PC-3 (cell line): Measurements from ENCODE around the gene SEPTIN12. TPM values are rescaled to one million over a fixed set of nuclear protein-coding genes. Genes with fewer than 3 reads are reported as not detected.

Experiments used
- ATAC-seq: fragments of 200-7000 bp; cut with Tn5 transposase; 2 replicates; pipeline ENCODE4 v1.9.1; 2020; ENCODE audit warnings: mild to moderate bottlenecking, moderate library complexity
- BruUV-seq: library from RNA; stranded (reverse); fragments of 400-500 nt; replicated peaks from 2 replicates; lab custom pipeline; 2021; lab: Mats Ljungman, UMichigan
- CTCF ChIA-PET: fragments of 300-600 bp; sonication (Branson Sonifier 250); formaldehyde crosslinking; loops from one replicate; lab custom pipeline; 2022; ENCODE audit warnings: antibody characterized with exemption; lab: Charles Lee
- POLR2A ChIA-PET: fragments of 300-600 bp; sonication (Branson Sonifier 250); formaldehyde crosslinking; loops from one replicate; lab custom pipeline; 2022; ENCODE audit warnings: antibody characterized with exemption; ENCODE audit not compliant: unreplicated experiment; lab: Charles Lee
- DNase-seq: peaks from one replicate; pipeline ENCODE4 v3.0.0-alpha.2; 2015
- H2AFZ ChIP-seq: fragments of 300-600 bp; sonication (generic); 2 replicates; pipeline ENCODE4 v1.6.0; 2016; ENCODE audit warnings: antibody characterized with exemption, low read length
- H3F3A ChIP-seq: fragments of 300-600 bp; sonication (generic); one replicate; pipeline ENCODE4 v1.6.0; 2017; ENCODE audit warnings: antibody characterized with exemption, low read length, control low read depth, mild to moderate bottlenecking; ENCODE audit not compliant: unreplicated experiment
- H3K27ac ChIP-seq: fragments of 300-600 bp; sonication (generic); 2 replicates; pipeline ENCODE4 v1.5.1; 2016; ENCODE audit warnings: mild to moderate bottlenecking, low read length
- H3K27me3 ChIP-seq: fragments of 300-600 bp; sonication (generic); 2 replicates; pipeline ENCODE4 v1.6.1; 2016; ENCODE audit warnings: low read length, mixed read lengths
- H3K36me3 ChIP-seq: fragments of 300-600 bp; sonication (generic); 2 replicates; pipeline ENCODE4 v1.6.1; 2016; ENCODE audit warnings: low read depth, mixed run types, low read length, mixed read lengths
- H3K4me1 ChIP-seq: fragments of 300-600 bp; sonication (generic); 2 replicates; pipeline ENCODE4 v1.5.1; 2016; ENCODE audit warnings: low read length; ENCODE audit not compliant: insufficient read depth
- H3K4me2 ChIP-seq: fragments of 300-600 bp; sonication (generic); 2 replicates; pipeline ENCODE4 v1.6.0; 2016; ENCODE audit warnings: low read length
- H3K4me3 ChIP-seq: fragments of 300-600 bp; sonication (generic); 2 replicates; pipeline ENCODE4 v1.5.1; 2016; ENCODE audit warnings: mild to moderate bottlenecking, low read length, mixed read lengths
- H3K79me2 ChIP-seq: fragments of 300-600 bp; sonication (generic); 2 replicates; pipeline ENCODE4 v1.6.1; 2017; ENCODE audit warnings: low read length, mixed read lengths
- H3K9ac ChIP-seq: fragments of 300-600 bp; sonication (generic); 2 replicates; pipeline ENCODE4 v1.6.0; 2016; ENCODE audit warnings: mild to moderate bottlenecking, low read length
- H3K9me2 ChIP-seq: fragments of 300-600 bp; sonication (generic); replicated peaks from 2 replicates; pipeline ENCODE4 v1.6.1; 2016; ENCODE audit warnings: mixed run types, low read length, mixed read lengths
- H3K9me3 ChIP-seq: fragments of 300-600 bp; sonication (generic); 2 replicates; pipeline ENCODE4 v1.6.1; 2016; ENCODE audit warnings: low read length, mixed read lengths
- H4K20me1 ChIP-seq: fragments of 300-600 bp; sonication (generic); 2 replicates; pipeline ENCODE4 v1.6.1; 2016; ENCODE audit warnings: low read length, mixed read lengths
- EZH2 ChIP-seq: fragments of 300-600 bp; sonication (generic); IDR thresholded peaks from one replicate; pipeline ENCODE4 v1.6.1; 2017; ENCODE audit warnings: antibody characterized with exemption, mild to moderate bottlenecking, low read length; ENCODE audit not compliant: unreplicated experiment
- EZH2phosphoT487 ChIP-seq: fragments of 300-600 bp; sonication (generic); IDR thresholded peaks from 2 replicates; pipeline ENCODE4 v1.6.1; 2018; ENCODE audit warnings: mild to moderate bottlenecking, antibody characterized with exemption, low read length, borderline replicate concordance
- intact Hi-C: fragments of 100-400 bp; cut with micrococcal nuclease; formaldehyde crosslinking; loops from 2 replicates; pipeline ENCODE4 v1.9.0; 2023
- total RNA-seq: library from RNA; depleted of rRNA; stranded (reverse); fragments of >200 nt; gene quantifications from 2 replicates; pipeline ENCODE4 v1.2.3, GENCODE V29; 2014
- TF ChIP-seq, protein P1 (sequence below): fragments of 300-600 bp; sonication (generic); conservative IDR thresholded peaks from 2 replicates; pipeline ENCODE4 v1.5.1; 2017; ENCODE audit warnings: antibody characterized with exemption, low read depth, mild to moderate bottlenecking, low read length

Gene SEPTIN12
- total RNA-seq, 1 experiment from 2014 or later, result not detected

GRCh38 chr16:4826526-4826925 lies 38.4 kb upstream of the SEPTIN12 start:
- intact Hi-C loops, result no loop called here
- H3K9ac ChIP-seq, result no peak overlapping the region
- no peaks in the 10 kb centered on the region for H4K20me1 ChIP-seq
- no peaks in the 10 kb centered on the region for H3K9me3 ChIP-seq
- H3K27ac ChIP-seq, result no peak overlapping the region
- H3F3A ChIP-seq, result no peaks in the 10 kb centered on the region
- no peak overlapping the region for H2AFZ ChIP-seq
- POLR2A ChIA-PET, result no interaction called here
- no peak overlapping the region for H3K4me3 ChIP-seq
- H3K4me1 ChIP-seq, result no peaks in the 10 kb centered on the region
- no peaks in the 10 kb centered on the region for H3K27me3 ChIP-seq
- no peak for ATAC-seq
- TF ChIP-seq EZH2phosphoT487 (no peak), EZH2 (no peak)
- TF ChIP-seq, protein P1, sequence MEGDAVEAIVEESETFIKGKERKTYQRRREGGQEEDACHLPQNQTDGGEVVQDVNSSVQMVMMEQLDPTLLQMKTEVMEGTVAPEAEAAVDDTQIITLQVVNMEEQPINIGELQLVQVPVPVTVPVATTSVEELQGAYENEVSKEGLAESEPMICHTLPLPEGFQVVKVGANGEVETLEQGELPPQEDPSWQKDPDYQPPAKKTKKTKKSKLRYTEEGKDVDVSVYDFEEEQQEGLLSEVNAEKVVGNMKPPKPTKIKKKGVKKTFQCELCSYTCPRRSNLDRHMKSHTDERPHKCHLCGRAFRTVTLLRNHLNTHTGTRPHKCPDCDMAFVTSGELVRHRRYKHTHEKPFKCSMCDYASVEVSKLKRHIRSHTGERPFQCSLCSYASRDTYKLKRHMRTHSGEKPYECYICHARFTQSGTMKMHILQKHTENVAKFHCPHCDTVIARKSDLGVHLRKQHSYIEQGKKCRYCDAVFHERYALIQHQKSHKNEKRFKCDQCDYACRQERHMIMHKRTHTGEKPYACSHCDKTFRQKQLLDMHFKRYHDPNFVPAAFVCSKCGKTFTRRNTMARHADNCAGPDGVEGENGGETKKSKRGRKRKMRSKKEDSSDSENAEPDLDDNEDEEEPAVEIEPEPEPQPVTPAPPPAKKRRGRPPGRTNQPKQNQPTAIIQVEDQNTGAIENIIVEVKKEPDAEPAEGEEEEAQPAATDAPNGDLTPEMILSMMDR, result no peak
- no peak for DNase-seq
- H3K36me3 ChIP-seq, result peaks cover 30% of the 10 kb centered on the region; the same call in 1 of the 2 replicates
- no peaks in the 10 kb centered on the region for H3K79me2 ChIP-seq
- BruUV-seq, result no TSS peak
- no peaks in the 10 kb centered on the region for H3K9me2 ChIP-seq
- no peak overlapping the region for H3K4me2 ChIP-seq
- CTCF ChIA-PET, result no interaction called here

- POLR2A ChIA-PET, result no interaction called here
- H3K4me1 ChIP-seq, result no peaks in the 10 kb centered on the region
- no TSS peak for BruUV-seq
- no peak overlapping the region for H2AFZ ChIP-seq
- H3K27me3 ChIP-seq, result no peaks in the 10 kb centered on the region
- no peak overlapping the region for H3K4me2 ChIP-seq
- H3K9me3 ChIP-seq, result no peaks in the 10 kb centered on the region
- H3K9me2 ChIP-seq, result no peaks in the 10 kb centered on the region
- ATAC-seq (no peak), DNase-seq (no peak)
- no peaks in the 10 kb centered on the region for H3F3A ChIP-seq
- TF ChIP-seq EZH2 (no peak), EZH2phosphoT487 (no peak)
- TF ChIP-seq, protein P1, result no peak
- no peaks in the 10 kb centered on the region for H4K20me1 ChIP-seq
- H3K4me3 ChIP-seq, result no peak overlapping the region
- H3K27ac ChIP-seq, result no peak overlapping the region
- intact Hi-C loops, result no loop called here
- CTCF ChIA-PET, result no interaction called here
- H3K36me3 ChIP-seq, result peaks cover 40% of the 10 kb centered on the region; the same call in 1 of the 2 replicates
- H3K9ac ChIP-seq, result no peak overlapping the region
- no peaks in the 10 kb centered on the region for H3K79me2 ChIP-seq
Measured at GRCh38 chr16:4825196-4825595, 37.1 kb upstream of the SEPTIN12 start.

GRCh38 chr16:4820652-4821051 lies 32.5 kb upstream of the SEPTIN12 start:
- no peak overlapping the region for H2AFZ ChIP-seq
- no peaks in the 10 kb centered on the region for H3K79me2 ChIP-seq
- no peaks in the 10 kb centered on the region for H3K9me3 ChIP-seq
- H4K20me1 ChIP-seq, result no peaks in the 10 kb centered on the region
- H3K9ac ChIP-seq, result no peak overlapping the region
- DNase-seq (no peak), ATAC-seq (no peak)
- BruUV-seq, result no TSS peak
- H3K27ac ChIP-seq, result no peak overlapping the region
- ChIA-PET POLR2A (no interaction called here), CTCF (no interaction called here)
- H3F3A ChIP-seq, result no peaks in the 10 kb centered on the region
- TF ChIP-seq EZH2phosphoT487 (no peak), EZH2 (no peak)
- TF ChIP-seq, protein P1, result no peak
- H3K27me3 ChIP-seq, result no peaks in the 10 kb centered on the region
- H3K4me1 ChIP-seq, result no peaks in the 10 kb centered on the region
- H3K36me3 ChIP-seq, result peaks cover 30% of the 10 kb centered on the region; the same call in 1 of the 2 replicates
- no peak overlapping the region for H3K4me3 ChIP-seq
- H3K4me2 ChIP-seq, result no peak overlapping the region
- intact Hi-C loops, result no loop called here
- no peaks in the 10 kb centered on the region for H3K9me2 ChIP-seq
